A673 (cell line): ENCODE measurements around the gene KRAS. TPM values are rescaled to one million over a fixed set of nuclear protein-coding genes. Genes with fewer than 3 reads are reported as not detected.

Experiments
- BruUV-seq: library from RNA; stranded (reverse); fragments of 400-500 nt; replicated peaks from 2 replicates; lab custom pipeline; 2021; lab: Mats Ljungman, UMichigan
- CTCF ChIA-PET: fragments of 300-600 bp; sonication (Branson Sonifier 250); formaldehyde crosslinking; loops from one replicate; lab custom pipeline; 2022; ENCODE audit warnings: antibody characterized with exemption; lab: Charles Lee
- POLR2A ChIA-PET: fragments of 300-600 bp; sonication (Branson Sonifier 250); formaldehyde crosslinking; loops from one replicate; lab custom pipeline; 2022; ENCODE audit warnings: antibody characterized with exemption; ENCODE audit not compliant: low non-redundant PET; lab: Charles Lee
- DNase-seq: peaks from one replicate; pipeline ENCODE4 v3.0.0-alpha.2; 2015; ENCODE audit warnings: low spot score
- H3K27ac ChIP-seq: fragments of 200-600 bp; sonication (generic); 2 replicates; pipeline ENCODE4 v1.5.1; 2016; ENCODE audit warnings: mixed run types, low read depth, mild to moderate bottlenecking, mixed read lengths, antibody characterized with exemption, low read length; ENCODE audit not compliant: poor library complexity, severe bottlenecking
- H3K27me3 ChIP-seq: fragments of 200-600 bp; sonication (generic); replicated peaks from 2 replicates; pipeline ENCODE4 v1.6.1; 2017; ENCODE audit warnings: mixed run types, low read depth, mild to moderate bottlenecking, mixed read lengths, antibody characterized with exemption, low read length; ENCODE audit not compliant: insufficient read depth, poor library complexity
- H3K36me3 ChIP-seq: fragments of 200-600 bp; sonication (generic); 2 replicates; pipeline ENCODE4 v1.6.1; 2016; ENCODE audit warnings: mixed run types, mild to moderate bottlenecking, mixed read lengths, antibody characterized with exemption, low read length; ENCODE audit not compliant: insufficient read depth, poor library complexity, severe bottlenecking
- H3K4me1 ChIP-seq: fragments of 200-600 bp; sonication (generic); 2 replicates; pipeline ENCODE4 v1.6.1; 2017; ENCODE audit warnings: mixed run types, mild to moderate bottlenecking, mixed read lengths, antibody characterized with exemption, low read length; ENCODE audit not compliant: insufficient read depth, poor library complexity, severe bottlenecking
- H3K4me3 ChIP-seq: fragments of 200-600 bp; sonication (generic); 2 replicates; pipeline ENCODE4 v1.5.1; 2016; ENCODE audit warnings: low read depth, mixed run types, mild to moderate bottlenecking, mixed read lengths, low read length; ENCODE audit not compliant: poor library complexity, severe bottlenecking
- H3K9me3 ChIP-seq: fragments of 200-600 bp; sonication (generic); 2 replicates; pipeline ENCODE4 v1.6.1; 2016; ENCODE audit warnings: mixed run types, low read depth, mild to moderate bottlenecking, mixed read lengths, antibody characterized with exemption, low read length; ENCODE audit not compliant: poor library complexity, severe bottlenecking
- EZH2 ChIP-seq: fragments of 200-600 bp; sonication (generic); IDR thresholded peaks from 2 replicates; pipeline ENCODE4 v1.6.1; 2017; ENCODE audit warnings: borderline replicate concordance, low read depth, mild to moderate bottlenecking, mixed read lengths, antibody characterized with exemption, low read length; ENCODE audit not compliant: poor library complexity, severe bottlenecking
- intact Hi-C: fragments of 100-400 bp; cut with micrococcal nuclease; formaldehyde crosslinking; loops from one replicate; pipeline ENCODE4 v1.10.0; 2022; ENCODE audit not compliant: unreplicated experiment
- total RNA-seq: library from RNA; stranded (reverse); gene quantifications from 2 replicates; pipeline ENCODE4 v1.2.3, GENCODE V29; 2021
- TF ChIP-seq, protein P1 (sequence below): fragments of 300-800, 200-600 bp; sonication (generic); conservative IDR thresholded peaks from 2 replicates; pipeline ENCODE4 v1.5.1; 2017; ENCODE audit warnings: low read depth, mild to moderate bottlenecking, antibody characterized with exemption, low read length, moderate library complexity, mixed read lengths

Gene KRAS
- total RNA-seq, 1 experiment from 2014 or later = 25.2 TPM

DNA sequence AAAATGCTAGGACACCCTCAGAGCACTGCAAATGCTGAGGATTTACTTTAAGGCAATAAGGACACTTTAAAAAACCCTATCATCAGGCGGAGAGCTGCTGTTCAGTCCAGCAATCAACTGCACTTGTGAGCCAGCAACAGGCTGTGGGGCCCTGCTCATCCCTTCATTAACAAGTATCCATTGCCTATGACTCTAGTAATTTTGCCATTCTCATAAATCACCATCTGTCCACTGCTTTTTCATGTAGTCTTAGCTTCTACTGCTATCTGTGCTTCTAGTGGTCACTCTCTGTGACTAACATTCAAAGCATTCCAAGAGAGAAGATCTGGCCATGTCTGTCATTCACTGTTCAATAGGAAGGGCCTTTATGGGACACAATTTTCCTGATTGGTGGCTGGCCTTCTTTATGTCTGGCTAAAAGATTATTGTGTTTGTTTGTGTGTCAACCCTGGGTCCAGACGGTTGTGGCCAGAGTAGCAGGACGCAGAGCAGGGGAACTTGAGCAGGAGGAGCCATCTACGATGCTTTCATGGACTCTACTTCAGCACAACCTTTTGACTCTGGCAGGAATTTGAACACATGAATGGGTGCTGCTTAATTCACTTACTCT is 3.6 kb upstream of the KRAS start:
- TF ChIP-seq, protein P1, sequence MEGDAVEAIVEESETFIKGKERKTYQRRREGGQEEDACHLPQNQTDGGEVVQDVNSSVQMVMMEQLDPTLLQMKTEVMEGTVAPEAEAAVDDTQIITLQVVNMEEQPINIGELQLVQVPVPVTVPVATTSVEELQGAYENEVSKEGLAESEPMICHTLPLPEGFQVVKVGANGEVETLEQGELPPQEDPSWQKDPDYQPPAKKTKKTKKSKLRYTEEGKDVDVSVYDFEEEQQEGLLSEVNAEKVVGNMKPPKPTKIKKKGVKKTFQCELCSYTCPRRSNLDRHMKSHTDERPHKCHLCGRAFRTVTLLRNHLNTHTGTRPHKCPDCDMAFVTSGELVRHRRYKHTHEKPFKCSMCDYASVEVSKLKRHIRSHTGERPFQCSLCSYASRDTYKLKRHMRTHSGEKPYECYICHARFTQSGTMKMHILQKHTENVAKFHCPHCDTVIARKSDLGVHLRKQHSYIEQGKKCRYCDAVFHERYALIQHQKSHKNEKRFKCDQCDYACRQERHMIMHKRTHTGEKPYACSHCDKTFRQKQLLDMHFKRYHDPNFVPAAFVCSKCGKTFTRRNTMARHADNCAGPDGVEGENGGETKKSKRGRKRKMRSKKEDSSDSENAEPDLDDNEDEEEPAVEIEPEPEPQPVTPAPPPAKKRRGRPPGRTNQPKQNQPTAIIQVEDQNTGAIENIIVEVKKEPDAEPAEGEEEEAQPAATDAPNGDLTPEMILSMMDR = no peak
- no peak for TF ChIP-seq EZH2
- ChIA-PET POLR2A (no interaction called here), CTCF (no interaction called here)
- no TSS peak for BruUV-seq
- no peak overlapping the region for H3K27ac ChIP-seq
- no peak overlapping the region for H3K4me3 ChIP-seq
- no peaks in the 10 kb centered on the region for H3K36me3 ChIP-seq
- DNase-seq = no peak
- H3K9me3 ChIP-seq = no peaks in the 10 kb centered on the region
- H3K27me3 ChIP-seq = no peaks in the 10 kb centered on the region
- intact Hi-C loops = no loop called here
- H3K4me1 ChIP-seq = peaks cover 4% of the 10 kb centered on the region

DNA sequence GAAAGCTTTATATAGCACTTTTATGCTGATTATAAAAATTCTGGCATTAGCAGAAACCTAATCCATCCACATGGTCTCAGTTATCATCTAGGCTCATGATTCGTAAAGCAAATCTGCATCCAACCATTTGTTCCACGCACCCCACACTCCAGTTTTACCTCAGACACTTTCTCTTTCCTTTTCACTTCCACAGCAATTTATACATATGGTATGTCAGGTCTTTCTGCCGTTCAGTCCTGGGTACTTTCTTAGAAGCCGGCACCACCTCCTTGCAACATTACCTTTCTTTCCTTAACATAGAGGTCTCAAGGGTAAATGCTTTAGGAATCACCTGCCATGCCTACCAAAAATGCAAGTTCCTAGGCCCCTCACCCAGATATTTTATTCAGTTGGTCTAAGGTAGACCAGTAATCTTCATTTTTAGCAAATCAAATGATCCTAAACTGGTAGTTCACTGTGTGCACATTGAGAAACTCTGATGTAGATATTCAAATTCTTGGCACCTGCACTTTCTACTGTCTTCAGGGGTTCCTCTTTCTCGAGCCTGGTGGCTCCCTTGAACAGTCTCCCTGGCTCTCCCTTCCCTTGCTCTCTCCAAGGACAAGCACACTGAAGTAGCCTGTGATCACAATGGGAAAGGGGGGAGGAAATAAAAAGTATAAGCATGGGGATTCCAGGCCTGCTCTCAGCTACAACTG is 2.8 kb upstream of the KRAS start:
- no peaks in the 10 kb centered on the region for H3K9me3 ChIP-seq
- POLR2A ChIA-PET = no interaction called here
- CTCF ChIA-PET = no interaction called here

DNA sequence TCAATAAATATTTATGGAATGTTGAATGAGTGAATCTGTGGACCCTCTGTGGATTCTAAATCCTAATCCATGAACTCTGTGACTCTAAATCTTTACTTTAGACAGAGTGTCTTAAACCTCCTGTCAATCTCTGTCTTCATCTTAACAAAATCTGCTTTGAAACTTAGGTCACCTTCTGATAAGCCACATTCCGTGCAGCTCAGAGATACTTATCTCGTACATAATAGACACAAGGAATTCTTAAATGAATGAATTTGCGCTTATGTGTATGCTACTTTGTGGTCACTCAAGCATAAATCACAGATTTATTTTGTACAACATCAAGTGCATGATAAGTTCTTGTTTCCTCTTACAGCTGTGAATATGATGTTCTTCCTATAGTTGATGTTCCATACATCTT is 2.2 kb upstream of the KRAS start:
- Histone ChIP-seq H3K27ac (no peak overlapping the region), H3K9me3 (no peaks in the 10 kb centered on the region), H3K27me3 (no peaks in the 10 kb centered on the region), H3K4me1 (peaks cover 4% of the 10 kb centered on the region), H3K36me3 (no peaks in the 10 kb centered on the region), H3K4me3 (no peak overlapping the region)
- POLR2A ChIA-PET = no interaction called here
- intact Hi-C loops = no loop called here
- CTCF ChIA-PET = no interaction called here
- DNase-seq = no peak
- no TSS peak for BruUV-seq
- TF ChIP-seq EZH2 = no peak
- TF ChIP-seq, protein P1 = no peak

More for the DNA sequence above, 2.8 kb upstream of the KRAS start:
- TF ChIP-seq, protein P1 = no peak
- TF ChIP-seq EZH2 = no peak
- Histone ChIP-seq H3K36me3 (no peaks in the 10 kb centered on the region), H3K4me3 (no peak overlapping the region), H3K4me1 (peaks cover 4% of the 10 kb centered on the region), H3K27me3 (no peaks in the 10 kb centered on the region), H3K27ac (no peak overlapping the region)
- BruUV-seq = no TSS peak
- no peak for DNase-seq
- intact Hi-C loops = no loop called here
